Activated gamma-delta T cell (primary cell): ENCODE measurements around the gene CYP2U1.

Source experiments
- DNase-seq: peaks from one replicate; lab custom pipeline; 2025; lab: John Stamatoyannopoulos, UW

Gene CYP2U1

DNA sequence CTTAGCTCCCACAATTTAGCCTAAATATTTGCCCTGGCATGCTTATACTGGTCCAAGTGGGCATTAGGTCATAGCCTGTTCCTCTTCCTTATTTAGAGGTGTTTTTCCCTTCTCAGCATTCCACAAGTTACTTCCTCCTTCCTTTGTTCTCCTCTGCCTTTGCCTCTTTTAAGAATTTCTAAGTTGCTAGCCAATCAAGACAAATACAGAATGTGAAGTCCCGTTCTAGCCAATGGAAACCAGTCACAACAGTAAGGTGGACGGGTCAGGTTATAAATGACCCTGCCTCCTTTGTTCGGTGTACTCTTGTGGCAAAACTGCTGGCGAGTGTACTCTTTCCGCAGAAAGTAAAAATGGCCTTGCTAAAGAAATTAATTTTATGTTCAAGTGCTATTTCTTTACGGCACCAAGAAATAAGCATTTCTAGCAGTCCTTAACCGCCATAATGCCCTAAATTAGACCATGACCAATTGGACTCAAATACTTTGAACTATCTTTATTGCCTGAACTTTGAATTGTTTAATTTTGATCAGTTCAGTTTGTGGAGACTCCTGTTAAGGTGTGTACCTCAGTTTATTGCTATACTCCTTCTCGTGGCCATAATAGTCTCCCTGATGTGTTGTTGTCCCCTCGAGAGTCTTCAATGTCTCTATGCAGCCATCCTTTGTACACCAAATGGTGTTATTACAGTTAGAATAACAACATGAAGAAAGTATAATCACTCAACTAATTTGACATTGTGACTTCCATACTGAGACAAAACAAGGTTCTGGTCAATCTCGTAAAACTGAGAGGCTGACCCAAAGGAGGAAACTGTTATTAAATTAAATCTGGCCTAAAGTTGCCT lies 56.8 kb downstream of the CYP2U1 start:
- DNase-seq, result no peak

DNA sequence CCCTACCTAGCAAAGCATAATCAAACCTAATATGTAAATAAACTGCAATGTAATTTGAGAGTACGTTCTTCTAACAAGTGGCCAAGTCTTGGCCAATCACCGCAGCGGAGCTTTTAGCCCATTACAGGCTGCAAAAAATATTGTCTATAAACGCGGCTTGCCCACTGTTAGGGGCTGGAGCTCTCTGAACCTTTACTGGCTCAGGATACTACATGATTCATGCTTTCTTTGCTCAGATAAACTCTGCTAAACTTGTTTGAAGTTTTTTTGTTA lies 57.4 kb downstream of the CYP2U1 start:
- DNase-seq, result no peak

DNA sequence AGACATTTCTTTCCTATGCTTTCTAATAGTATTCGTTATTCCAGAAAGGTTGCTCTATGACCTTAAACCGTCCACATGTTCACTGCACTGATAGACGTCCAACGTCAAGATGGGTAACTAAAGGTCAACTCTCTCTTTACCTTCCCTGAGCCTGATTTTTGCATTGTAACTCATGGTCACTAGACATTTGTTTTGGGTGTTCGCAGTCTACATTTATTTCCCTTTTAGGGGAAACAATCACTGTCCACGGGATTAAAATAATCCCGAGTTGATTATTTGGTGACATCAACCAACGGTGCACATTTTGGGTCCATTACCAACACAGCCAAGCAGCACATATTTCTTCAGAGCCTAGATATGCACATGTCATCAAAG lies 57.8 kb downstream of the CYP2U1 start:
- DNase-seq, result no peak

DNA sequence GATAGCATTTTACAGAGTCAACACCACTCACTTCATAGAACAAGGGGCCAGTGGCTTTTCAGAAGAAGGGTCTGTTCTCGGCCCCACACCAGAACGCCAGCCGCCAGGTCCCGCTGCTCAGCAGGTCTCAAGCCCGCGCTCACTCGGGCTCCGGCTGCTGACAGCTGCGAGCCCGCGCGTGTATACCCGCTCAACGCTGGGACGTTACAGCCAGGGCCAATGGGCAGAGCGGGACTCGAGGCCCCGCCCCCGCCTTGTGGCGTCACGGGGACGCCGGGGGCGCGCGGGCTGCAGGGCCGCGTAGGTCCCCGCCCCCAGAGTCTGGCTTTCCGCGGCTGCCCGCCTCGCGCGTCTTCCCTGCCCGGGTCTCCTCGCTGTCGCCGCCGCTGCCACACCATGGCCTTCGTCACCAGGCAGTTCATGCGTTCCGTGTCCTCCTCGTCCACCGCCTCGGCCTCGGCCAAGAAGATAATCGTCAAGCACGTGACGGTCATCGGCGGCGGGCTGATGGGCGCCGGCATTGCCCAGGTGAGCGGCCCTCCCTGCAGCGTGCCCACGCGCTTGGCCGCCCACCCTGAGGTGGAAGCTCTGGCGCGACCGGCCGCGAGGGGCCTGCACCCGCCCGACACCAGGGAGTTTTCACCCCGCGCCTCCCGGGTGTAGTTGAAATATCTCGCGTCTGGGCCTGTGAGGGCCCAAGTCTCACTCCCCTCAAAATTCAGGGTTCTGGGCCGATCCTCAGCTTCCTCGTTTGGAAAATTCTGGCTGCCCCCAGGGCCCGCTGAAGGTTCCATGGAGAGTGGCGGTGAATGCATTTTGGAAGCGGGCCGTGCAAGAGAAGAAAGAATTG lies 58.4 kb downstream of the CYP2U1 start, which contains the start of gene HADH:
Gene HADH, plus strand, starts transcription at position 353 of the 850 bp plus-strand sequence. Its CDS starts 44 bp downstream, at position 397.
- DNase-seq, result peak; percentile 89

DNA sequence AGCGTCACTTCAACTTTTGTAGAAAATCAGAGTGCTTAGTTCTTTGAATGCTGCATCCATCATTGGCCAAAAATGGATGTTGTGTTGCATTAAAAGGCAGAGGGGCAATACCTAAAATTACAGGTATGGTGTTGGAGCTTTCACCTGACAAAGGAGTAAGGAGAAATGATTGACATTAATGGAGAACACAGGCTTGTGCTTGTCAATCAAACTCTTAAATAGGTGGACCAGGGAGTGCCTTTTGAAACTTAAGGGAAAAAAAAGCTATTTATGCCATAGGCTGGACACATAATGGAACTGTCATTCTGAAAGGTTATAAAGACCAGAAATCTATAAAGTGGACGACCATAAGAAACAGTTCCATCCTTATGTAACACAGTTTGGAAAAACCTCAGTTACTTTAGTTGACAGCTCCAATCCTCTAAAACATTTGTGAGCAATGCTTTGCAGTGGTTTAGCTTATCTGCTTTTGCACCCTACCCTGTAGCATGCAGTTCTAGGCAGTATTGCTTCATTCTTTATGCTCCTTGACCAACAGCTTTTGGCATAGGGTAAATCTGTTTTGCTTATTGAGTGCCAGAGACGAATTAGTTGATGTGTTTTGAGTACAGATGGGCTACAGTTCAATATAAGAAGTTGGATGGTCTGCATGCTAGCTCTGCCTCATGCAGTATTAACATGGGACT lies 60.7 kb downstream of the CYP2U1 start:
- DNase-seq, result no peak

DNA sequence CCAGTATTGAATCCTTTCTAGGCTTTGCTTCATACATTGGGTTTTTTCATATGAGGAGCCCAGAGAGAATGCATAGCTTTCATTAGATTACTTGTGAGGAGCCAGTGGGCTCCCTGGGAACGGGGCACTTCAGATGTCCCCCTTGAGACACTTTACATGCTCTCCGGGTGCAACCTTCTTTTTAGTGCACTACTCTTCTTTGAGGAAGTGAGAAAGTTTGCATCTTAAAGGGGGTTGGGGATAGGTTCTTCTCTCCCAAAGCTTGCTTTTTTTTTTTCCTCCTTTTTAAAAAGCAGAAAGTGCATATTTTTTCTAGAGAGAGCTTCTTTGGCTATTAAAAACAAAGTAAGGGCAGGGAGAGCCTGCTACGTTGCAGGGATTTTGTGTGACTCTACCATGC lies 62.6 kb downstream of the CYP2U1 start:
- DNase-seq, result no peak

DNA sequence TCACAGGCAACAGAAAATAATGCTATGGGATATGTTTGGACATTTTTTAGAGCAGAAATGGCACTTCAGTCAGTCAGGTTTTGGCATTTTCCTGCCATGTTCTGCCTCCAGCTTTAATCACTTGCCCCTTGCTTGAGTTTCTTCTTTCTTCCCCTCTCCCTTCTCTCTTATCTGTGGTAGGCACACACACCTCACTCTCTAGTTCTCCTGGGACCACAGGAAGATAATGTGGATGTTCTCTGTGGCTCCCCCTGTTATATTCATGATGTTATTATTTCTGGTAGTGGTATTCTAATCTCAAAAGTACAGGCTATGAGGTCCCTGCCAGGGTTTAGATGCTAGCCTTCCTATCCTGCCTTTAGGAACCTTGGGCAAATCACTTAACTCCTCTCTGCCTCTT lies 63.5 kb downstream of the CYP2U1 start:
- DNase-seq, result no peak

DNA sequence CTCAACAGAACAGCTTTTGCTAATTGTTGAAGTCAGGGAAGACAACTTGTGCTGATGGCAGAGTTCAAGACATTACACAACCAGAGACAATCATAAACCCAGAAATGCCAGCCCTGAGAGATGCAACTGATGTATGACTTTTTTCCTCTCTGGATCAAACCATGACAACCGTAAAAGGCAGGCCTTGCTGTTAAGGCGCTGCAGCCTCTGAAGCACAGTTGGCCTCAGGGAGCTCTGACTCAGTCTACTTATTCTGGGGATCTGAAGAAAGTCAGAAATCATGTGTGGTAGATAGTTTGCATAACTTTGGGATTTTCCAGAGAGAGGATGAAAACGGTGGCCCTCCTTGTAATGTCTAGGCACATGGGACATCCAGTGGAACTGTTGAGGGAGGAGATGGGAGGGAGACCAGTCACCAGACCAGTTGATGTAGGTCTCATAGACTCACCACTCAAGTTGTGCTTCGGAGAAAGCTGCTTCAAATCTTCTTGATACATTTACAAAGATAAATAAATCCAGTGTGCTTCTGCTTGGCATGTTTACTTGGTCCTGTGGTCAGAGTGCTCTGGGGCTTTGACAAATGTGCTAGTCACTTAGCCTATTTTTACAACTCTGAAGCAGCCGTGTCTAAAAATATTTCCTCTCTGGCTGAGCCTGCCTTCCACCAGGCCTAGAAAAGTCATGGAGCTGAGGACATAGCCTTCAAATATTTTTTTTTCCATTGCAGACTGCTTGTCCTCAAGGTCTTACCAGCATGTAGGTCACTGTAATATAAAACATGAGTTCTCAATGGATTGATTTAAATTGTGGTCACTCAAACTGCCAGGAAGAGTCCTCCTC lies 65.8 kb downstream of the CYP2U1 start:
- no peak for DNase-seq

DNA sequence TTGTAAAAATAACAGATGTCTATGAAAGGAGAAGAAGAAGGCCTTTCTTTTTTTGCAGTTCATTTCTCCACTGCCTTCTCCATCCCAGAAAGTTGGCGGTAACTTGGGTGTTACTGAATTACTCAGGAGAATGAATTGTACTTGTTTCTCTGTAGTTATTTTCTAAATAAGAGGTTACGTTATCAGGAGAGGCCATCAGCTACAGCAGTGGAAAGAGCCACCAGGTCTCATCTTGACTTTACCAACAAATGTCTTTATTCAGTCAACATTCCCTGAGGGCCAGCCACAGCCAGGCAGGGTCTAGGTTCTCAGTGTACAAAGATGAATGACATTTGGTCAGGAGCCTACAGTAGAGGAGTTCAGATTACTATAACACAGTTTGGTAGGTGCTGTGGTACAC lies 66.4 kb downstream of the CYP2U1 start:
- DNase-seq, result no peak

DNA sequence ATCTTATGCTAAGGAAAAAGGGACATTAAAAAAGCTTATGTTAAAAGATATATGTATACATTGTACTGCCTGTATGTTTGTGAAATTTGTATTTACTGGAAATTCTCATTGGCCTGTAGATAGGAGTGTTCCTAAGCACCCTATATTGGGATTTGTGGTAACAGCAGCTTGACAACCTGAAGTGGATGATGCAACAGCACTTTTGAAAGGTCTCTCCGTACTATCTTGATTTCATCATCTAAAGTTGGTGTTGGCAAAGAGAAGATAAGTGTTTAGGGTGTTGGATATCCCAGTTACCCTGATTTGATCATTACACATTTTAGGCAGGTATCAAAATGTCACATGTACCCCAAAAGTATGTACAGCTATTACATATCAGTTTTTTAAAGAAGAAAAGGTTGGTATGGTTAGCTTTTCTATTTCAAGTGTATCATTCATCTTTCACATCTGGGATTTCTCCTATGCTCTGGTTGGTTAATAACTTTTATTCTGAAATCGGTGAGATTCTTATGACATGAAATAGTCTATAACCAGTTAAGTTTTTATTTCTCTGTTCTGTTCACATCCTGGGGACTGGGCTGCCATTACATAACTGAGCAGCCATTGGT lies 68.7 kb downstream of the CYP2U1 start:
- no peak for DNase-seq

DNA sequence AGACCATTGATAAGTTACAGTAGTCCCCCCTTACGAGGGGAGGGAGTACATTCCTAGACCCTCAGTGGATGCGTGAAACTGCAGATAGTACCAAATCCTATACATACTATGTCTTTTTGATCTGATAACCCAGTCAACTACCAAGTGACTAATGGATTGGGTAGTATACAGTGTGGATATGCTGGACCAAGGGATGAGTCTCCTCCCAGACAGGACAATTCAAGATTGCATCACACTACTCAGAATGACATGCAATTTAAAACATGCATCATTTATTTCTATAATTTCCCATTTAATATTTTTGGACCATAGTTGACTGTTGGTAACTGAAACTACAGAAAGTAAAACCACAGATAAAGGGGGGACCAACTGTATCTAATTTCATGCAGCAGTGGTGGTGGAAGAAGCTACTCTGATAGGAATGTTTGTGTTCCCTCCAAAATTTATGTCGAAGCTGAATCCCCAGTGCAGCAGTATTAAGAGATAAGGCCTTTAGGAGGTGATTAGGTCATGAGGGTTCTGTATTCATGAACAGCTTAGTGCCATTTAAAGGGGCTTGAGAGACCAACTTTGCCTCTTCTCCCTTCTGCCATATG lies 70.3 kb downstream of the CYP2U1 start:
- DNase-seq, result no peak
